GM19372 (cell line): ENCODE data around the gene LASP1.

Experiments used
- ATAC-seq: cut with Tn5 transposase; IDR thresholded peaks from one replicate; pipeline ENCODE4 v1.9.1; 2021; ENCODE audit warnings: mild to moderate bottlenecking, low read depth, moderate library complexity; ENCODE audit not compliant: unreplicated experiment

The LASP1 gene

GRCh38 chr17:38885728-38886642, 16.1 kb downstream of the LASP1 start:
- no peak for ATAC-seq

GRCh38 chr17:38886643-38887010, 16.8 kb downstream of the LASP1 start:
- no peak for ATAC-seq

- no peak for ATAC-seq
These were observed 19.0 kb downstream of the LASP1 start for GRCh38 chr17:38888842-38889241.

GRCh38 chr17:38889745-38890409, 20.0 kb downstream of the LASP1 start:
- no peak for ATAC-seq

- ATAC-seq, result no peak
These were observed 20.5 kb downstream of the LASP1 start for GRCh38 chr17:38890410-38890746.

- ATAC-seq, result no peak
These were observed 21.6 kb downstream of the LASP1 start for GRCh38 chr17:38891441-38891840.

GRCh38 chr17:38892083-38892482, 22.2 kb downstream of the LASP1 start:
- ATAC-seq, result no peak

GRCh38 chr17:38892620-38893019, 22.8 kb downstream of the LASP1 start:
- no peak for ATAC-seq

- no peak for ATAC-seq
These were observed 23.3 kb downstream of the LASP1 start for GRCh38 chr17:38893113-38893512.

GRCh38 chr17:38893607-38894006, 23.7 kb downstream of the LASP1 start:
- ATAC-seq, result no peak

GRCh38 chr17:38894276-38894675, 24.4 kb downstream of the LASP1 start:
- ATAC-seq, result no peak

- no peak for ATAC-seq
These were observed 26.6 kb downstream of the LASP1 start for GRCh38 chr17:38896346-38896954.

GRCh38 chr17:38897176-38897575, 27.3 kb downstream of the LASP1 start:
- ATAC-seq, result no peak

GRCh38 chr17:38897671-38898290, 27.9 kb downstream of the LASP1 start:
- no peak for ATAC-seq

GRCh38 chr17:38898291-38898679, 28.4 kb downstream of the LASP1 start:
- ATAC-seq, result no peak

- ATAC-seq, result peak; percentile 67
These were observed 29.0 kb downstream of the LASP1 start for GRCh38 chr17:38898812-38899348.

- no peak for ATAC-seq
These were observed 29.6 kb downstream of the LASP1 start for GRCh38 chr17:38899421-38899820.

GRCh38 chr17:38900978-38901656, 31.3 kb downstream of the LASP1 start:
- ATAC-seq, result no peak

GRCh38 chr17:38903404-38903803, 33.5 kb downstream of the LASP1 start:
- no peak for ATAC-seq

GRCh38 chr17:38904892-38905291, 35.0 kb downstream of the LASP1 start:
- ATAC-seq, result no peak
